ENCODE data around the gene GAN.

The GAN gene, protein sequence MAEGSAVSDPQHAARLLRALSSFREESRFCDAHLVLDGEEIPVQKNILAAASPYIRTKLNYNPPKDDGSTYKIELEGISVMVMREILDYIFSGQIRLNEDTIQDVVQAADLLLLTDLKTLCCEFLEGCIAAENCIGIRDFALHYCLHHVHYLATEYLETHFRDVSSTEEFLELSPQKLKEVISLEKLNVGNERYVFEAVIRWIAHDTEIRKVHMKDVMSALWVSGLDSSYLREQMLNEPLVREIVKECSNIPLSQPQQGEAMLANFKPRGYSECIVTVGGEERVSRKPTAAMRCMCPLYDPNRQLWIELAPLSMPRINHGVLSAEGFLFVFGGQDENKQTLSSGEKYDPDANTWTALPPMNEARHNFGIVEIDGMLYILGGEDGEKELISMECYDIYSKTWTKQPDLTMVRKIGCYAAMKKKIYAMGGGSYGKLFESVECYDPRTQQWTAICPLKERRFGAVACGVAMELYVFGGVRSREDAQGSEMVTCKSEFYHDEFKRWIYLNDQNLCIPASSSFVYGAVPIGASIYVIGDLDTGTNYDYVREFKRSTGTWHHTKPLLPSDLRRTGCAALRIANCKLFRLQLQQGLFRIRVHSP

GRCh38 chr16:81314603-81315270, at the start of gene GAN:
Gene GAN (plus strand): TSS chr16:81314962. CDS start chr16:81315114, 152 bp downstream.
- DNase-seq (ENCODE audit: low read depth in 2 of 2): peak; percentile 88 to 89

- DNase-seq (ENCODE audit: low read depth in 2 of 2): no peak
These were observed 49.7 kb upstream of the GAN start for GRCh38 chr16:81265052-81265451.

- DNase-seq (ENCODE audit: low read depth in 2 of 2): no peak
These were observed 48.9 kb upstream of the GAN start for GRCh38 chr16:81265658-81266451.

- DNase-seq (ENCODE audit: low read depth in 2 of 2): no peak
These were observed 48.1 kb upstream of the GAN start for GRCh38 chr16:81266680-81267095.

DNA sequence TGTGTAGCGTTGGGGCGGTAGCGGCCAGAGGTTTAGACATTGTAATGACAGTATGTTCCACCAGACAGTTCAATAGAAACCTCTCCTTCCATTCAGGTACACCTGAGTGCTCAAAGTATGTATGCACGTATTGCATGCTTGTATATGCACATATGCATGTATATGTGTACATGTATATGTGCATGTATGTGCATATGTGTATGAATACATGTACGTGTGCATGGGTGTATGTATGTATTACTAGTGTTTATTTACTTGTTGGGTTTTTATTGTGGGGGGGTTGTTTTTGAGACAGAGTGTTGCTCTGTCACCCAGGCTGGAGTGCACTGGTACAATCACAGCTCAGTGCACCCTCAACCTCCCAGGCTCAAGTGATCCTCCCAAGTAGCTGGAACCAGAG, 46.3 kb upstream of the GAN start:
- DNase-seq (ENCODE audit: low read depth in 2 of 2): no peak

- DNase-seq (ENCODE audit: low read depth in 2 of 2): no peak
These were observed 41.4 kb upstream of the GAN start for GRCh38 chr16:81273223-81273950.

- DNase-seq (ENCODE audit: low read depth in 2 of 2): no peak
These were observed 39.7 kb upstream of the GAN start for GRCh38 chr16:81275064-81275532.

- no peak for DNase-seq (ENCODE audit: low read depth in 2 of 2)
These were observed 39.0 kb upstream of the GAN start for GRCh38 chr16:81275795-81276194.

- no peak for DNase-seq (ENCODE audit: low read depth in 2 of 2)
These were observed 38.4 kb upstream of the GAN start for GRCh38 chr16:81276323-81276722.

DNA sequence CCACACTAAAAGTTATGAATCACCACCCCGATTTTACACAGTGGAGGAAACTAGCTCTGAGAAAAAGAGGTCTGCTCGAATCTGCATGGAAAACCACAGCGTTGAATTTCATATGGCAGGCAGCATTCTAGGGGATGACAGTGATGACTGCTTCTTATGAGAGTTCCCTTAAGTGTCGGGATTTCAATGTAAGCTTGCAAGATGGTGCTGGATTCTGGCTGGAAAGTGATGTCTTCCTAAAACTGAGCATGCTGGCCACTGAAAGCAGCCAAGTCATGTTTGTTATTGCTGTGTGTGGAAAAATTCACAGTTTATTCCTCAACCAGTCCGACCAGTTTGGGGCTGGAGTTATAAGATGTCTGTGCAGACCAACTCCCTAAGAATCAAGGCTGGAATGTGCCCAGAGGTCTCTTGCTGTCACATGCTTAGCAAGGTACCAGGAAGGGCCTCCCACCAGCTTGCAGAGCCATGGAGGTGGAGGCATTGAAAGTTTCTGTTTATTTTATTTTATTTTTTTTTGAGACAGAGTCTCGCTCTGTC, 37.2 kb upstream of the GAN start:
- DNase-seq (ENCODE audit: low read depth in 2 of 2): no peak

- no peak for DNase-seq (ENCODE audit: low read depth in 2 of 2)
These were observed 36.2 kb upstream of the GAN start for GRCh38 chr16:81278526-81278925.

DNA sequence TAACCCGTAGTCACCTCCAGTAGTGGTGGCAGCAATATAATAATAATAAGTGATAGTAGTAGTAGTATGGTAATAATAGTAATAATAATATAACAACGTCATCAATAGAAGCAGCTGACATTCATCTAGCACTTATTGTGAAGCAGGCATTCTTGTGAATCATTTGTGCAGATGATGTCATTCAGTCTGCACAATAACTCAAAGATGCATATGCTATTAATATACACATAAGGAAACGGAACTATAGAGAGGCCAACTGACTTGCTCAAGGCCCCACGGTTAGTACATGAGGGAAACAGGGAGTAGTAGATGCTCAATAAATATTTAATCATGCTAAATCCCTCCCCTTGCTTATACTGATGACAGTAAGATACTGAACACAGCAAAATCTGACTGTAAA, 35.4 kb upstream of the GAN start:
- DNase-seq (ENCODE audit: low read depth in 2 of 2): no peak

DNA sequence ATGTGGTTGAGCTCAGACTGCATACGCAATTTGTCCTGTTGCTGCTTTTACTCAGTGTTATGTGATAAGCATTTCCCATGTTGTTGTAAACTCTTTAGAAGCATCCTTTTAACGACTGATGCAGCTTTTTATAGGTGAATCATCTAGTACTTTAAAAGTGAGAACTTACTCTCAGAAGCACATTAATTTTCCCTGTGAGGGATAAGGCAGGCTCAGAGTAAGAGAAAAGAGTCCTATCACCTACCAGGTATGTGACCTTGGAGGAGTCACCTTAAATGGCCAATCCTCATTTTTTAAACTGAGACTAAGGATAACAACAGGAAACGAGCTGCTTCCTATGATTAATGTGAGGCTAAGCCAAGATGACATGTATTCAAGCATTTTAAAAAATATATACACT, 34.4 kb upstream of the GAN start:
- no peak for DNase-seq (ENCODE audit: low read depth in 2 of 2)

DNA sequence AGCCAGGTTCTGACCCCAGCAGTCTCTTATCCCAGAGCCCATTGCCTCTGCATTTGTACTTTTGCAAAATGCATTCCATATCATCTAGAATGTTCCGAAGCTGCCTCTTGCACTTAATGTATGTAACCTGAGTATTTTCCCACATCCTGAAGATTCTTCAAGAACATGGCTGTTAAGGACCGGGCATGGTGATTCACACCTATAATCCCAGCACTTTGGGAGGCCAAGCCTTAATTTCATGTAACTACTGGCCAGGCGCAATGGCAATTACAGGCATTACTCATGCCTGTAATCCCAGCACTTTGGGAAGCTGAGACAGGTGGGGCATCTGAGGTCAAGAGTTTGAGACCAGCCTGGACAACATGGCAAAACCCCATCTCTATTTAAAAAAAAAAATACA, 31.7 kb upstream of the GAN start:
- no peak for DNase-seq (ENCODE audit: low read depth in 2 of 2)

- DNase-seq (ENCODE audit: low read depth in 2 of 2): no peak
These were observed 29.7 kb upstream of the GAN start for GRCh38 chr16:81284995-81285600.

DNA sequence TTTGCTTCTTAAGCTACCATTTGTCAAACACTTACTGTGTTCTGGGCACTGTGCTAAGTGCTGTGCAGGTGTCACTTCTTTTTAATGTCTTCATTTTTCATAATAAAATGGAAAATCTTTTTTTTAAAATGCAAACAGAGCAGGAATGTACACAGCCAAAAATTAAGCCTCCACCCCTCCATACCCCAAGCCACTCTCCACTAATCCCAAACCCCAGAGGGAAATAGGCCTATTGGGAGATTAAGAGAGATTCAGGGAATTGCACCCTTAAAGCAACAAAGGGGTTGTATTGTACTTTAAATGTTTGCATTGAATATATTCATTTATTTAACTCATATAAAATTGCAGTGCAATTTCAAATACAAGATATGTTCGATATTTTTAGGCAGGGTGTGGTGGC, 28.6 kb upstream of the GAN start:
- no peak for DNase-seq (ENCODE audit: low read depth in 2 of 2)

GRCh38 chr16:81291117-81291516, 23.6 kb upstream of the GAN start:
- no peak for DNase-seq (ENCODE audit: low read depth in 2 of 2)

DNA sequence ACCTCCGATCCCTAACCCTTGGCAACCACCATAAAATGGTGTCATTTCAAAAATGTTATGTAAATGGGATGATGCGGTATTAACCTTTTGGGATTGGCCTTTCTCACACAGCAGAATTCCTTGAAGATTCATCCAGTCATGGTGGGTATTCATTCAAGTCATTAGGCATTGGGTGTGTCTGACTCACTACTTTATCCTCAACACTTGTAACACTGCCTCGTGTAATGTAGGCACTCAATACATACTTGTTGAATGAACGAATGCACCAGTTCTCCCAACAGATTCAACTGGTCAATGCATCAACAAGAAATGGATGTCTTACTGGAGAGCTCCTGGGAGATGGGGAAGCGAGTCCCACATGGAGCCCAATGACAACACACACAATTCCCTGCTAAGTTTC, 21.8 kb upstream of the GAN start:
- DNase-seq (ENCODE audit: low read depth in 2 of 2): no peak

- DNase-seq (ENCODE audit: low read depth in 2 of 2): no peak
These were observed 20.6 kb upstream of the GAN start for GRCh38 chr16:81293909-81294802.

DNA sequence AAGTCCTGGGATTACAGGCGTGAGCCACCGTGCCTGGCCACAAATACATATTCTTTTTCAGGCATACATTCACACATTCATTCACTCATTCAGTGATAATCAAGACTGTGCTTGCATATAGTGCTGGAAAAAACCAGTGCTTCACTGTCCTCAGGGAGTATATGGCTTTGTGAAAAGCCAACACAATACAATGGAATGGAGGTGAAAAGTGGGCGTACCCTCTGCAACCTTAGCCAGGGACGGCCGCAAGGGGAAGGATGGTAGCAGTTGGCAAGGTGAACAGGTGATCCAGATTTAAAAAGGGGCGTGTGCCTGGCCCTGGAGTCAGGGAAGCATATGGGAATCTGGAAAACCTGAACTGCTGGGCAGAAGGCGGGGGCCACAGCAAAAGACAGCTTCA, 18.1 kb upstream of the GAN start:
- no peak for DNase-seq (ENCODE audit: low read depth in 2 of 2)

Data from stimulated activated CD8-positive, alpha-beta memory T cell treated with anti-CD3 and anti-CD28 coated beads, Interleukin-2, amount 100 ng/mL, for 1 hour (primary cell).